Measurements from ENCODE around the gene UNC5C. TPM values are rescaled to one million over a fixed set of nuclear protein-coding genes. Genes with fewer than 3 reads are reported as not detected.

UNC5C gene
- total and polyA plus RNA-seq, 2 donors (not counting 1 experiment from before 2014, with no cell fraction given): 2.0 to 11.6 TPM

DNA sequence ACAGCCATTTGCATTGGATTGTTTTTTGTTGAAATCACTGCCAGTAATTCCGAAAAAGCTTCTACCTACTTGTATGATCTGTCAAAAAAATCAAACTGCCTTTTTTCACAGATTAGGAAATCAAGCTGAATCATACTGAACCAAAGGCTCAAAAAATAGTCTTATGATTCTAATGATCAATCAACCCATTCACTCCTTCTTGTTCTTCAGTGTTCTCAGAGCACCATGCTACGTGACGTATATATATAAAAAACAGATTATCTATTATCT, 187.1 kb downstream of the UNC5C start:
- Histone ChIP-seq H3K27me3 (ENCODE audit: control insufficient read depth, insufficient read depth, low read length) (no peaks in the 10 kb centered on the region), H2AFZ (ENCODE audit: low read length) (no peak overlapping the region), H3K79me2 (ENCODE audit: control insufficient read depth, insufficient read depth, low read length) (no peaks in the 10 kb centered on the region), H3K4me2 (ENCODE audit: extremely low read depth, insufficient read depth, low read length) (no peak overlapping the region), H3K36me3 (ENCODE audit: control insufficient read depth, insufficient read depth, low read length) (no peaks in the 10 kb centered on the region), H4K20me1 (ENCODE audit: control insufficient read depth, extremely low read depth, insufficient read depth, low read length) (no peaks in the 10 kb centered on the region), H3K9me3 (ENCODE audit: control insufficient read depth, insufficient read depth, low read depth, low read length) (no peaks in the 10 kb centered on the region), H3K9ac (ENCODE audit: insufficient read depth, low read length) (no peak overlapping the region), H3K27ac (ENCODE audit: insufficient read depth, low read length) (no peak overlapping the region), H3K4me1 (ENCODE audit: control insufficient read depth, extremely low read depth, insufficient read depth, low read length) (no peaks in the 10 kb centered on the region), H3K4me3 (replicated peaks in 1 of 4; ENCODE audit: control extremely low read depth in 1 of 4, insufficient read depth in 1 of 4, low read depth in 3 of 4, low read length in 4 of 4) (no peak overlapping the region)
- no peak for DNase-seq (ENCODE audit: low read depth in 2 of 2)
- TF ChIP-seq EZH2 (IDR thresholded peaks at IDR 0.05; ENCODE audit: low read length, missing control alignments): no peak
- TF ChIP-seq, protein P1, sequence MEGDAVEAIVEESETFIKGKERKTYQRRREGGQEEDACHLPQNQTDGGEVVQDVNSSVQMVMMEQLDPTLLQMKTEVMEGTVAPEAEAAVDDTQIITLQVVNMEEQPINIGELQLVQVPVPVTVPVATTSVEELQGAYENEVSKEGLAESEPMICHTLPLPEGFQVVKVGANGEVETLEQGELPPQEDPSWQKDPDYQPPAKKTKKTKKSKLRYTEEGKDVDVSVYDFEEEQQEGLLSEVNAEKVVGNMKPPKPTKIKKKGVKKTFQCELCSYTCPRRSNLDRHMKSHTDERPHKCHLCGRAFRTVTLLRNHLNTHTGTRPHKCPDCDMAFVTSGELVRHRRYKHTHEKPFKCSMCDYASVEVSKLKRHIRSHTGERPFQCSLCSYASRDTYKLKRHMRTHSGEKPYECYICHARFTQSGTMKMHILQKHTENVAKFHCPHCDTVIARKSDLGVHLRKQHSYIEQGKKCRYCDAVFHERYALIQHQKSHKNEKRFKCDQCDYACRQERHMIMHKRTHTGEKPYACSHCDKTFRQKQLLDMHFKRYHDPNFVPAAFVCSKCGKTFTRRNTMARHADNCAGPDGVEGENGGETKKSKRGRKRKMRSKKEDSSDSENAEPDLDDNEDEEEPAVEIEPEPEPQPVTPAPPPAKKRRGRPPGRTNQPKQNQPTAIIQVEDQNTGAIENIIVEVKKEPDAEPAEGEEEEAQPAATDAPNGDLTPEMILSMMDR (conservative IDR thresholded peaks at IDR 0.05 in 1 of 2, IDR thresholded peaks at IDR 0.05 in 1 of 2; ENCODE audit: low read depth in 1 of 2, low read length in 2 of 2): no peak

DNA sequence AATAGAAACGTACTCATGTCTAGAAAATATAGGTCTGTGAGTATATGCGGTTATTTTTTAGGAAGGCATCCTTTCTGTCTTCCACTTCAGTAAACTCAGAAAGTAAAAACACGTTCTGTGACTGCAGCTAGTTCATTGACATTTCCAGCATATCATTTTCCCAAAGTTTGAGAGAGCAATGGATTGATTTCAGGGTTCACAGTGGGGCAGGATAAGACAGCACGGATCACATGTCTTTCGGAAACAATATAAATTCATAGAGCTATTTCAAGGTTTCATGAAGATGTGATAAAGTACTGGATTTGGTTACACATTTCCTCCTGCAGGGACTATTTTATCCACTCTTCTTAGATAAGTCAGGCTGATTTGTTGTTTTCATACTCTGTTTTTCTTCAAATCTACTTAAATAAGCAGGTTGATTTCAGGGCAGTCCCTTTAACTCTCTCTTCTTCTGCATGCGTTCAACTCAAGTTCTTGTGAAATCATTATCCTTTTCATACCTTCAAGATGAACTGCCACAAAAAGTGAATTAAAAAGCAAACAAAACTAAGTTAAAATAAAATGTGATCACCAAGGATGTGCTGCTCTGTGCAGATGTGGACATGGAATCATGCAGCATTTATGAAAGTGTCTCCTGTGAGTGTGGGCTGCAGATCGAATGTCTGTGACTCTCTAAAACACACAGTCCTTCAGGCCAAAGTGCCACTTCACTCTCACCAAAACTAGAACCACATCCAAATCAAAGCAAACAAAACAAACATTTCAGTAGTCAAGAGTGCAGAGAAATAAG, 187.7 kb downstream of the UNC5C start:
- H3K4me3 ChIP-seq (replicated peaks in 1 of 4; ENCODE audit: control extremely low read depth in 1 of 4, insufficient read depth in 1 of 4, low read depth in 3 of 4, low read length in 4 of 4): no peak overlapping the region
- H2AFZ ChIP-seq (ENCODE audit: low read length): no peak overlapping the region
- H3K79me2 ChIP-seq (ENCODE audit: control insufficient read depth, insufficient read depth, low read length): no peaks in the 10 kb centered on the region
- no peak overlapping the region for H3K4me2 ChIP-seq (ENCODE audit: extremely low read depth, insufficient read depth, low read length)
- H3K4me1 ChIP-seq (ENCODE audit: control insufficient read depth, extremely low read depth, insufficient read depth, low read length): no peaks in the 10 kb centered on the region
- no peaks in the 10 kb centered on the region for H3K27me3 ChIP-seq (ENCODE audit: control insufficient read depth, insufficient read depth, low read length)
- no peaks in the 10 kb centered on the region for H3K9me3 ChIP-seq (ENCODE audit: control insufficient read depth, insufficient read depth, low read depth, low read length)
- no peak overlapping the region for H3K27ac ChIP-seq (ENCODE audit: insufficient read depth, low read length)
- TF ChIP-seq, protein P1 (conservative IDR thresholded peaks at IDR 0.05 in 1 of 2, IDR thresholded peaks at IDR 0.05 in 1 of 2; ENCODE audit: low read depth in 1 of 2, low read length in 2 of 2): no peak
- no peak for TF ChIP-seq EZH2 (IDR thresholded peaks at IDR 0.05; ENCODE audit: low read length, missing control alignments)
- H4K20me1 ChIP-seq (ENCODE audit: control insufficient read depth, extremely low read depth, insufficient read depth, low read length): no peaks in the 10 kb centered on the region
- H3K36me3 ChIP-seq (ENCODE audit: control insufficient read depth, insufficient read depth, low read length): no peaks in the 10 kb centered on the region
- no peak for DNase-seq (ENCODE audit: low read depth in 2 of 2)
- no peak overlapping the region for H3K9ac ChIP-seq (ENCODE audit: insufficient read depth, low read length)

DNA sequence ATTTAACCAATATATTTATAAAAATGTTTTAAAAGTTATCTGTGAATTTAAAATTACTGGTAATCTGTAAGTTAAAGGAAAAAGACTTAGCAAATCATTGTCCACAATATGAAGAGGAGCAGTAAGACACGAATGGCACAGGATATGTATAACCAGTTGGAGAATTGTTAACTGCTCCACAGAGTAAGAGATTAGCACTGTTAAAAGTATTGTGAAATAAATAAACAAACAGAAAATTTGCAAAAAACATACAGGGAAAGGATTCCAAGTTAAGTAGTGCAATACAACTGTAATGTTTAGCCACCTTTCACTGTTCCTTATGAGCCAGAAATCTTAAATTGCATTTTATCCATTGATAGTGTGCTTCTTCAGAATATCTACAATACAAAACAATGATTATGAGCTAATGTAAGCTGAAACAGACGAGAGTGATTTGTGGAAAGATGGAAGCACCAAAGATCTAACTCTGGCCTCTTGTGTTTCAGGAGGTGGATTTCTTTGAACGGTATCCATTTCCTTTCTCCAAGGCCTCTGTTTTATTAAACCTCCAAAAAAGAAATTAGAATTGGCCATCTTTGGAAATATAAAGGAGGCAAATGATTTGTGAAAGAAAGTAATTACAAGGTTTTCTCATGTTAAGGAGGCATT, 188.4 kb downstream of the UNC5C start:
- Histone ChIP-seq H3K36me3 (ENCODE audit: control insufficient read depth, insufficient read depth, low read length) (no peaks in the 10 kb centered on the region), H3K9ac (ENCODE audit: insufficient read depth, low read length) (no peak overlapping the region), H3K27me3 (ENCODE audit: control insufficient read depth, insufficient read depth, low read length) (no peaks in the 10 kb centered on the region), H3K4me1 (ENCODE audit: control insufficient read depth, extremely low read depth, insufficient read depth, low read length) (no peaks in the 10 kb centered on the region), H4K20me1 (ENCODE audit: control insufficient read depth, extremely low read depth, insufficient read depth, low read length) (no peaks in the 10 kb centered on the region), H2AFZ (ENCODE audit: low read length) (no peak overlapping the region), H3K9me3 (ENCODE audit: control insufficient read depth, insufficient read depth, low read depth, low read length) (no peaks in the 10 kb centered on the region), H3K4me2 (ENCODE audit: extremely low read depth, insufficient read depth, low read length) (no peak overlapping the region), H3K79me2 (ENCODE audit: control insufficient read depth, insufficient read depth, low read length) (no peaks in the 10 kb centered on the region), H3K27ac (ENCODE audit: insufficient read depth, low read length) (no peak overlapping the region), H3K4me3 (replicated peaks in 1 of 4; ENCODE audit: control extremely low read depth in 1 of 4, insufficient read depth in 1 of 4, low read depth in 3 of 4, low read length in 4 of 4) (no peak overlapping the region)
- DNase-seq (ENCODE audit: low read depth in 2 of 2): peak in 1 of 2 donors; percentile 8
- TF ChIP-seq EZH2 (IDR thresholded peaks at IDR 0.05; ENCODE audit: low read length, missing control alignments): no peak
- TF ChIP-seq, protein P1 (conservative IDR thresholded peaks at IDR 0.05 in 1 of 2, IDR thresholded peaks at IDR 0.05 in 1 of 2; ENCODE audit: low read depth in 1 of 2, low read length in 2 of 2): no peak

Measured in fibroblast of lung (primary cell).